ENCODE results near the gene HOXA4. TPM values are rescaled to one million over a fixed set of nuclear protein-coding genes. Genes with fewer than 3 reads are reported as not detected.
A peak's percentile ranks its signal among the peaks of the same experiment; 100 is the strongest.

The HOXA4 gene
- total RNA-seq, 1 donor from 2014 or later, result 1.1 TPM

- intact Hi-C loops (cut with DNase I), result no loop called here
- DNase-seq (ENCODE audit: low spot score), result no peak
These were observed 5.5 kb downstream of the HOXA4 start for GRCh38 chr7:27124902-27125689.

- DNase-seq (ENCODE audit: low spot score), result peak; percentile 35
- intact Hi-C loops (cut with DNase I), result no loop called here
These were observed 6.3 kb downstream of the HOXA4 start for GRCh38 chr7:27124096-27124901.

- peak; percentile 67 for DNase-seq (ENCODE audit: low spot score)
- intact Hi-C loops (cut with DNase I), result no loop called here
These were observed 7.0 kb downstream of the HOXA4 start for GRCh38 chr7:27123477-27124053.

- no peak for DNase-seq (ENCODE audit: low spot score)
- intact Hi-C loops (cut with DNase I), result no loop called here
These were observed 7.5 kb downstream of the HOXA4 start for GRCh38 chr7:27123007-27123476.

- peak; percentile 75 for DNase-seq (ENCODE audit: low spot score)
- intact Hi-C loops (cut with DNase I), result no loop called here
These were observed 8.3 kb downstream of the HOXA4 start for GRCh38 chr7:27122077-27122910.

- intact Hi-C loops (cut with DNase I), result no loop called here
These were observed 8.9 kb downstream of the HOXA4 start for GRCh38 chr7:27121684-27122076.

GRCh38 chr7:27119412-27119911, 11.1 kb downstream of the HOXA4 start:
- intact Hi-C loops (cut with DNase I), result no loop called here

More at GRCh38 chr7:27121684-27122076, 8.9 kb downstream of the HOXA4 start:
- DNase-seq (ENCODE audit: low spot score), result no peak

GRCh38 chr7:27118580-27118979, 12.0 kb downstream of the HOXA4 start:
- DNase-seq (ENCODE audit: low spot score), result peak; percentile 33
- intact Hi-C loops (cut with DNase I), result no loop called here

More at GRCh38 chr7:27119412-27119911, 11.1 kb downstream of the HOXA4 start:
- no peak for DNase-seq (ENCODE audit: low spot score)

GRCh38 chr7:27117887-27118491, 12.6 kb downstream of the HOXA4 start:
- intact Hi-C loops (cut with DNase I), result no loop called here
- peak; percentile 66 for DNase-seq (ENCODE audit: low spot score)

- DNase-seq (ENCODE audit: low spot score), result peak; percentile 36
- intact Hi-C loops (cut with DNase I), result no loop called here
These were observed 13.3 kb downstream of the HOXA4 start for GRCh38 chr7:27116962-27117886.

GRCh38 chr7:27116031-27116961, 14.3 kb downstream of the HOXA4 start:
- intact Hi-C loops (cut with DNase I), result no loop called here
- DNase-seq (ENCODE audit: low spot score), result no peak

GRCh38 chr7:27115221-27116026, 15.1 kb downstream of the HOXA4 start:
- DNase-seq (ENCODE audit: low spot score), result no peak
- intact Hi-C loops (cut with DNase I), result no loop called here

GRCh38 chr7:27114881-27115220, 15.7 kb downstream of the HOXA4 start:
- DNase-seq (ENCODE audit: low spot score), result no peak
- intact Hi-C loops (cut with DNase I), result no loop called here

GRCh38 chr7:27113991-27114769, 16.4 kb downstream of the HOXA4 start:
- intact Hi-C loops (cut with DNase I), result no loop called here
- DNase-seq (ENCODE audit: low spot score), result no peak
